Loucy (cell line): ENCODE data around the gene TBX19.
A peak's percentile ranks its signal among the peaks of the same experiment; 100 is the strongest.

Experiments
- H2AFZ ChIP-seq: fragments of 200-600 bp; sonication (generic); 2 replicates; pipeline ENCODE4 v1.6.0; 2016; ENCODE audit warnings: antibody characterized with exemption, mild to moderate bottlenecking, low read length, moderate library complexity
- H3F3A ChIP-seq: fragments of 200-600 bp; 2 replicates; pipeline ENCODE4 v1.6.0; 2016; ENCODE audit warnings: antibody characterized with exemption, low read depth, mild to moderate bottlenecking
- H3K27me3 ChIP-seq: fragments of 200-600 bp; sonication (generic); 2 replicates; pipeline ENCODE4 v1.6.1; 2014; ENCODE audit warnings: low read length, mild to moderate bottlenecking; ENCODE audit not compliant: insufficient read depth, poor library complexity, severe bottlenecking
- H3K36me3 ChIP-seq: fragments of 200-600 bp; sonication (generic); 2 replicates; pipeline ENCODE4 v1.6.1; 2016; ENCODE audit warnings: low read length; ENCODE audit not compliant: insufficient read depth
- H3K4me1 ChIP-seq: fragments of 200-600 bp; sonication (generic); 2 replicates; pipeline ENCODE4 v1.5.1; 2014; ENCODE audit warnings: low read length, mild to moderate bottlenecking; ENCODE audit not compliant: insufficient read depth, poor library complexity, severe bottlenecking
- H3K4me2 ChIP-seq: fragments of 200-600 bp; sonication (generic); 2 replicates; pipeline ENCODE4 v1.6.0; 2014; ENCODE audit warnings: antibody characterized with exemption, low read length, low read depth, mild to moderate bottlenecking; ENCODE audit not compliant: poor library complexity, severe bottlenecking
- H3K4me3 ChIP-seq: fragments of 200-600 bp; sonication (generic); 2 replicates; pipeline ENCODE4 v1.5.1; 2014; ENCODE audit warnings: low read length, mild to moderate bottlenecking, mixed read lengths; ENCODE audit not compliant: poor library complexity, severe bottlenecking
- H3K79me2 ChIP-seq: fragments of 200-600 bp; sonication (generic); 2 replicates; pipeline ENCODE4 v1.6.1; 2014; ENCODE audit warnings: low read length; ENCODE audit not compliant: insufficient read depth
- H3K9ac ChIP-seq: fragments of 200-600 bp; sonication (generic); 2 replicates; pipeline ENCODE4 v1.6.0; 2014; ENCODE audit warnings: mild to moderate bottlenecking, low read depth, low read length, moderate library complexity; ENCODE audit not compliant: poor library complexity, severe bottlenecking
- H3K9me2 ChIP-seq: fragments of 200-600 bp; sonication (generic); replicated peaks from 2 replicates; pipeline ENCODE4 v1.6.1; 2016; ENCODE audit warnings: low read depth, low read length, mixed read lengths
- H3K9me3 ChIP-seq: fragments of 200-600 bp; sonication (generic); 2 replicates; pipeline ENCODE4 v1.6.1; 2014; ENCODE audit warnings: mild to moderate bottlenecking, antibody characterized with exemption, low read length, low read depth; ENCODE audit not compliant: insufficient read depth
- H4K20me1 ChIP-seq: fragments of 200-600 bp; sonication (generic); 2 replicates; pipeline ENCODE4 v1.6.0; 2014; ENCODE audit warnings: antibody characterized with exemption, low read length, mild to moderate bottlenecking; ENCODE audit not compliant: insufficient read depth, poor library complexity, severe bottlenecking
- EZH2phosphoT487 ChIP-seq: fragments of 200-600 bp; IDR thresholded peaks from 2 replicates; pipeline ENCODE4 v1.6.1; 2018; ENCODE audit warnings: antibody characterized with exemption, mild to moderate bottlenecking, moderate library complexity, borderline replicate concordance
- TF ChIP-seq, protein P1 (sequence below): fragments of 200-600 bp; sonication (generic); conservative IDR thresholded peaks from 2 replicates; pipeline ENCODE4 v1.5.1; 2014; ENCODE audit warnings: mild to moderate bottlenecking, antibody characterized with exemption, low read length

TBX19 gene

DNA sequence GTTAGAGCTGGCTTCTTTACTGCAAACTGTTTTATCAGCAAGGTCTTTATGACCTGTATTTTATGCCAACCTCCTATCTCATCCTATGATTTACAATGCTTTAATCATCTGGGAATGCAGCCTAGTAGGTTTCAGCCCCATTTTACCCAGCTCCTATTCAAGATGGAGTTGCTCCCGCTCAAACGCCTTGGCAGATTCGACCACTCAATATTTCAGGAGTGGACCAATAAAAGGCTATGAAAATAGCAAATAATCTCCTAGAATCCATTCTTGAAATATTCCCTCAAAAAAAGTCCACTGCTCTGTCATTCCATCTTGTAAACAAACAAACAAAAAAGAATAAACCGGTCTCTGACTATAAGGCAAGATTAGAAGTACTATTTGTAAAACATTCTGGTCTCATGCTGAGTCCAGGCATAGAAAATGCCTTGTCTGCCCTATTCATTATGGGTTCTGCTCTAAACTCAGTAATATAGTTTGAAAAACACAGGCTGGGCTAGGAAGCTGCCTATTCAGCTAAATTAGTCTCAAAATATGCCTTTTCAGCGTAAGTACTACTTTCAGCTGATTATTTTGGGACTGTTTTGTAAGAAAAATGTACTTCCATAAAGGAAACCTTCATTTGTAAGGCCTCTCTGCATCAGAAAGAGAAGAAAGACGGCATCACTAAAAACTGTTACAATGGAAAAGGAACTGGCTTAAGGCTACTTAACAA, 53.0 kb downstream of the TBX19 start:
- H3K79me2 ChIP-seq, result no peaks in the 10 kb centered on the region
- H3K36me3 ChIP-seq, result no peaks in the 10 kb centered on the region
- H4K20me1 ChIP-seq, result no peaks in the 10 kb centered on the region
- no peak overlapping the region for H3K9ac ChIP-seq
- no peaks in the 10 kb centered on the region for H3F3A ChIP-seq
- no peak overlapping the region for H3K4me3 ChIP-seq
- TF ChIP-seq, protein P1, sequence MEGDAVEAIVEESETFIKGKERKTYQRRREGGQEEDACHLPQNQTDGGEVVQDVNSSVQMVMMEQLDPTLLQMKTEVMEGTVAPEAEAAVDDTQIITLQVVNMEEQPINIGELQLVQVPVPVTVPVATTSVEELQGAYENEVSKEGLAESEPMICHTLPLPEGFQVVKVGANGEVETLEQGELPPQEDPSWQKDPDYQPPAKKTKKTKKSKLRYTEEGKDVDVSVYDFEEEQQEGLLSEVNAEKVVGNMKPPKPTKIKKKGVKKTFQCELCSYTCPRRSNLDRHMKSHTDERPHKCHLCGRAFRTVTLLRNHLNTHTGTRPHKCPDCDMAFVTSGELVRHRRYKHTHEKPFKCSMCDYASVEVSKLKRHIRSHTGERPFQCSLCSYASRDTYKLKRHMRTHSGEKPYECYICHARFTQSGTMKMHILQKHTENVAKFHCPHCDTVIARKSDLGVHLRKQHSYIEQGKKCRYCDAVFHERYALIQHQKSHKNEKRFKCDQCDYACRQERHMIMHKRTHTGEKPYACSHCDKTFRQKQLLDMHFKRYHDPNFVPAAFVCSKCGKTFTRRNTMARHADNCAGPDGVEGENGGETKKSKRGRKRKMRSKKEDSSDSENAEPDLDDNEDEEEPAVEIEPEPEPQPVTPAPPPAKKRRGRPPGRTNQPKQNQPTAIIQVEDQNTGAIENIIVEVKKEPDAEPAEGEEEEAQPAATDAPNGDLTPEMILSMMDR, result no peak
- no peak for TF ChIP-seq EZH2phosphoT487
- no peaks in the 10 kb centered on the region for H3K4me1 ChIP-seq
- no peaks in the 10 kb centered on the region for H3K9me2 ChIP-seq
- H2AFZ ChIP-seq, result no peak overlapping the region
- no peak overlapping the region for H3K4me2 ChIP-seq
- no peaks in the 10 kb centered on the region for H3K27me3 ChIP-seq
- H3K9me3 ChIP-seq, result no peaks in the 10 kb centered on the region

DNA sequence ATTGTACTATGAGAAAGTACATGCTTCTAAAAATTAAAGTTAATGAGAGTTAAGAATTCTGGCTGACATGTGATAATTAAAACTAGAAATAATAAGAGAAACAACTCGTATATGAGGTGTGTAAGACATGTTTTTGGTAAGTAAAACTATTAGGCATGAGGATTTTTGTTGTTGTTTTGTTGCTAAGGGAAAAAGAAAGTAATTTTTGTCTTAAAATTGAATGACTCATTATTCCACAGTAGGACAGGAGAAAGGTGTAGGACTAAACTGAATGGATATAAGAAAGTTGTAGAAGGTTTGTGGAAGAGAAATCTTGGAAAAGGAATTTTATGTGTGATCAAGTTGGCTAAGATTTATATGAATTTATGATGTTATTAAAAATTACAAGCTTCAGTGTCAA, 54.8 kb downstream of the TBX19 start:
- H3K79me2 ChIP-seq, result no peaks in the 10 kb centered on the region
- no peak overlapping the region for H3K4me2 ChIP-seq
- no peaks in the 10 kb centered on the region for H3F3A ChIP-seq
- H3K4me1 ChIP-seq, result no peaks in the 10 kb centered on the region
- no peaks in the 10 kb centered on the region for H3K9me2 ChIP-seq
- H3K9ac ChIP-seq, result no peak overlapping the region
- TF ChIP-seq EZH2phosphoT487, result no peak
- TF ChIP-seq, protein P1, result no peak
- peak overlapping the region; percentile 68; the same call in 1 of the 2 replicates for H2AFZ ChIP-seq
- no peaks in the 10 kb centered on the region for H3K36me3 ChIP-seq
- no peaks in the 10 kb centered on the region for H4K20me1 ChIP-seq
- H3K27me3 ChIP-seq, result no peaks in the 10 kb centered on the region
- H3K9me3 ChIP-seq, result no peaks in the 10 kb centered on the region
- no peak overlapping the region for H3K4me3 ChIP-seq

GRCh38 chr1:168338589-168339503, 58.2 kb downstream of the TBX19 start:
- Histone ChIP-seq H3K9me2 (no peaks in the 10 kb centered on the region), H3K4me1 (peaks cover 6% of the 10 kb centered on the region), H3K9ac (no peak overlapping the region), H3F3A (no peaks in the 10 kb centered on the region), H3K79me2 (no peaks in the 10 kb centered on the region), H3K4me2 (no peak overlapping the region), H3K36me3 (no peaks in the 10 kb centered on the region), H4K20me1 (no peaks in the 10 kb centered on the region), H3K9me3 (no peaks in the 10 kb centered on the region), H2AFZ (no peak overlapping the region), H3K27me3 (no peaks in the 10 kb centered on the region), H3K4me3 (no peak overlapping the region)
- TF ChIP-seq EZH2phosphoT487, result no peak
- TF ChIP-seq, protein P1, result no peak
